Neuron (in vitro differentiated cells): ENCODE measurements around the gene CNIH4.
A peak's percentile ranks its signal among the peaks of the same experiment; 100 is the strongest.
"Not testable (repeated sequence)": the region's sequence is repeated elsewhere in the genome, so short reads cannot be mapped to it uniquely, and the experiment has no call there.

Experiments
- H2AFZ ChIP-seq: one replicate; pipeline ENCODE4 v1.6.1; 2013; ENCODE audit warnings: low read depth, mild to moderate bottlenecking, inconsistent platforms, low read length, moderate library complexity
- H3K27me3 ChIP-seq: one replicate; pipeline ENCODE4 v1.6.1; 2013; ENCODE audit warnings: low read length; ENCODE audit not compliant: insufficient read depth
- H3K36me3 ChIP-seq: one replicate; pipeline ENCODE4 v1.6.1; 2013; ENCODE audit warnings: low read length; ENCODE audit not compliant: insufficient read depth
- H3K4me1 ChIP-seq: one replicate; pipeline ENCODE4 v1.6.1; 2013; ENCODE audit warnings: low read length; ENCODE audit not compliant: insufficient read depth
- H3K4me3 ChIP-seq: 2 replicates; pipeline ENCODE4 v1.5.1; 2013; ENCODE audit warnings: mild to moderate bottlenecking, low read length, moderate library complexity
- H3K9me3 ChIP-seq: one replicate; pipeline ENCODE4 v1.6.1; 2013; ENCODE audit warnings: low read length

CNIH4 gene

GRCh38 chr1:224356685-224357625 lies at the start of gene CNIH4:
Gene CNIH4 (plus strand): TSS chr1:224356879. CDS start chr1:224356925, 46 bp downstream.
- Histone ChIP-seq H3K4me1 (peaks cover 13% of the 10 kb centered on the region), H3K9me3 (no peaks in the 10 kb centered on the region), H2AFZ (peak within 1 kb of the TSS; percentile 74), H3K36me3 (peaks cover 2% of the 10 kb centered on the region), H3K4me3 (peak within 1 kb of the TSS; percentile 73), H3K27me3 (no peaks in the 10 kb centered on the region)

- no peaks in the 10 kb centered on the region for H3K4me1 ChIP-seq
- H3K9me3 ChIP-seq, result no peaks in the 10 kb centered on the region
- no peaks in the 10 kb centered on the region for H3K27me3 ChIP-seq
- no peak overlapping the region for H2AFZ ChIP-seq
- peaks cover 68% of the 10 kb centered on the region for H3K36me3 ChIP-seq
- no peak overlapping the region for H3K4me3 ChIP-seq
These were observed 48.6 kb upstream of the CNIH4 start for GRCh38 chr1:224308064-224308463.

DNA sequence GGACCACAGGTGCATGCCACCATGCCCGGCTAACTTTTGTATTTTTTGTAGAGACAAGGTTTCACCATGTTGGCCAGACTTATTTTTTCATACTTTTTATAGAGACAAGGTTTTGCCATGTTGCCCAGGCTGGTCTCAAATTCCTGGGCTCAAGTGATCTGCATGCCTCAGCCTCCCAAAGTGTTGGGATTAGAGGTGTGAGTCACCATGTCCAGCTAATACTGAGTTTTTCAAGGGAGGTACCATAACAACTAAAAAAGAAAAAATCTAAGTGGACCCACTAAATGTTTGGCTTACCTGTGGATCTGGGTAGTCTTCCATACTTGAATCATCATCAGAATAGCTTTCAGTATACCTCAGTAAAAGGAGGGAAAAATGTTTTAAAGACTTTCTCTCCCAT lies 45.2 kb upstream of the CNIH4 start:
- H3K4me1 ChIP-seq, H3K9me3 ChIP-seq, H3K27me3 ChIP-seq, H2AFZ ChIP-seq, H3K4me3 ChIP-seq: not testable (repeated sequence)
- H3K36me3 ChIP-seq, result peaks cover 77% of the 10 kb centered on the region

GRCh38 chr1:224312025-224312424 lies 44.7 kb upstream of the CNIH4 start:
- no peak overlapping the region for H3K4me3 ChIP-seq
- H3K27me3 ChIP-seq, result no peaks in the 10 kb centered on the region
- peaks cover 75% of the 10 kb centered on the region for H3K36me3 ChIP-seq

DNA sequence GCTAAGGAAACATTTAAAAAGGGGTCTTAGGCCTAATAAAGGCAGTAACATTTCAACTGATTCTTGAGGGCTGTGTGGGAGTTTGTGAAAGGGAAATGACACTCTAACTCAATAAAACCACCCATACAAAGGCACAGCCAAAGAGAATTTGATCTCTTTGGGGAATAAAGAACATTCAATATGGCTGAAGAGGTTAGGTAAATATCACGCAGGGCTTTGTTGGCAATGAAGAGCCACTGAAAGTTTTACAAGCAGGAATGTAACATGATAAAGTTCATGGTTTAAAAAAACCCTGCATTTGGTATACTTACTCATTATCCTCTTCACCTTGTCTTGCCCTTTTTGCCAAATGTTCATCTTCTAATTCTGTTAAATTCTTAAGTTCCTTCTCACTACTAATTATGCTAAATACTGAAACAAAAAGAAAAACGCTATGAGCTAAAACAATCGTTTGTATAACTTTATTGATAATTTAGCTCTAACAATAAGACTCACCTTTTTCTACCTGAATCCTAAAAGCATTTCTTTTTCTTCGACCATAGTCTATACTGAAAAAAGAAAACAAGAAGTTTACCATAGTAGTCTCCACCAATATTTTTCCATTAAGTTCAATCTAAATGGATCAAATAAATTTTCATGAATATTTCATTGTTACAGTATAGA lies 39.2 kb upstream of the CNIH4 start:
- Histone ChIP-seq H2AFZ (no peak overlapping the region), H3K4me3 (no peak overlapping the region), H3K9me3 (no peaks in the 10 kb centered on the region), H3K27me3 (no peaks in the 10 kb centered on the region), H3K36me3 (peaks cover 44% of the 10 kb centered on the region), H3K4me1 (no peaks in the 10 kb centered on the region)

More at GRCh38 chr1:224312025-224312424, 44.7 kb upstream of the CNIH4 start:
- H2AFZ ChIP-seq, result no peak overlapping the region
- H3K9me3 ChIP-seq, result no peaks in the 10 kb centered on the region
- H3K4me1 ChIP-seq, result no peaks in the 10 kb centered on the region

DNA sequence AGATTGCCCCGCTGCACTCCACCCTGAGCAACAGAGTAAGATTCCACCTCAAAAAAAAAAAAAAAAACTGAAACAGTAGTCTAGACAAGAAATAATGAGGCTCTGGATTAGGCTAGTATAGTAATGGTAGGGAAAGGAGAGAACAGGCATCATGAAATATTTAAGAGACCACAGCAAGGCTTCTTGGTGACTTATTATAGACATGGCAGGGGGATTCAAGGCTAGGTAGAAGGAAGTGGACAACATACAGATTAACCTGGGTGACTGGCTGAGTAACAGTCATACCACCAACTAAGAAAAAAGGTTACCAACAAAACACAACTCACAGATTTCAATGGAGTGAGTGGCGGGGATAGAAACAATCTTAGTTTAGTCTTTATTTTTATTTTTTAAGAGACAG lies 35.0 kb upstream of the CNIH4 start:
- Histone ChIP-seq H3K9me3 (no peaks in the 10 kb centered on the region), H3K36me3 (peaks cover 18% of the 10 kb centered on the region), H3K4me1 (no peaks in the 10 kb centered on the region), H3K4me3 (no peak overlapping the region), H3K27me3 (no peaks in the 10 kb centered on the region), H2AFZ (no peak overlapping the region)

- peaks cover 14% of the 10 kb centered on the region for H3K36me3 ChIP-seq
- H3K9me3 ChIP-seq, result no peaks in the 10 kb centered on the region
- no peak overlapping the region for H2AFZ ChIP-seq
- no peak overlapping the region for H3K4me3 ChIP-seq
- H3K27me3 ChIP-seq, result no peaks in the 10 kb centered on the region
- peaks cover 11% of the 10 kb centered on the region for H3K4me1 ChIP-seq
These were observed 30.7 kb upstream of the CNIH4 start for GRCh38 chr1:224325959-224326358.

DNA sequence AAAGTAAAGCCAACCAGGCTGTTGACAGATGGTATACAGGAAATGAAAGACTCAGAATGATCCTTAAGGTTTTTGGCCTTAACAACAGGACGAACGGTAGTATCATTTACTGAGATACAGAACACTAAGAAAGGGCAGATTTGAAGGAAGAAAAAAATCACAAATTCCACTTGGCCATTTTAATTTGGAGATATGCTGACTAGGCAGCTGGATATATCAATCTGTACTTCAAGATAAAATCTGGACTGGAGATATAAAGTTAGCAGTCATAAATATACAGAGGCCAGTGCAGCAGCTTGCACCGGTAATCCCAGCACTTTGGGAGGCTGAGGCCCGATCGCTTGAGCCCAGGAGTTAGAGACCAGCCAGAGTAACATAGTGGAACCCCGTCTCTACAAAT lies 28.0 kb upstream of the CNIH4 start:
- H3K27me3 ChIP-seq, result no peaks in the 10 kb centered on the region
- H3K4me3 ChIP-seq, result peak overlapping the region; percentile 87
- H3K4me1 ChIP-seq, result peaks cover 14% of the 10 kb centered on the region
- peaks cover 14% of the 10 kb centered on the region for H3K36me3 ChIP-seq
- H3K9me3 ChIP-seq, result no peaks in the 10 kb centered on the region
- H2AFZ ChIP-seq, result no peak overlapping the region

DNA sequence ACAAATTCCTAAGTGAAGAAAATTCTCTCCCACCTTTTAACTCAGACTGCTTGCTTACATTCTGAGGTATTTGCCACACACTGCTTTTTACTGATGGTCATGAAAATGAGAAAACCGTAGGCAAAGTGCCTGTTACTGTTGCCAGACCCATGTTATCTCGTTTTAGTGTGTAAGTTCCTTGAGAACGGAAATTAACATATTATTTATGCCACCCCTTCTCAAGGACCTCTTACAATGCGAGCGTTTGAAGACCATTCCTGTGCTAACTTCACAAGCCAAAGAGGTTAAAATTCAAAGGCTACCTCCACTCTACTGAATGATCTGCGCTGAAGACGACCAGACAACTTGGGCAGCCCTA lies 27.2 kb upstream of the CNIH4 start:
- H2AFZ ChIP-seq, result peak overlapping the region; percentile 91
- H3K27me3 ChIP-seq, result no peaks in the 10 kb centered on the region
- H3K4me1 ChIP-seq, result peaks cover 14% of the 10 kb centered on the region
- peaks cover 12% of the 10 kb centered on the region for H3K36me3 ChIP-seq
- no peaks in the 10 kb centered on the region for H3K9me3 ChIP-seq
- peak overlapping the region; percentile 87 for H3K4me3 ChIP-seq

DNA sequence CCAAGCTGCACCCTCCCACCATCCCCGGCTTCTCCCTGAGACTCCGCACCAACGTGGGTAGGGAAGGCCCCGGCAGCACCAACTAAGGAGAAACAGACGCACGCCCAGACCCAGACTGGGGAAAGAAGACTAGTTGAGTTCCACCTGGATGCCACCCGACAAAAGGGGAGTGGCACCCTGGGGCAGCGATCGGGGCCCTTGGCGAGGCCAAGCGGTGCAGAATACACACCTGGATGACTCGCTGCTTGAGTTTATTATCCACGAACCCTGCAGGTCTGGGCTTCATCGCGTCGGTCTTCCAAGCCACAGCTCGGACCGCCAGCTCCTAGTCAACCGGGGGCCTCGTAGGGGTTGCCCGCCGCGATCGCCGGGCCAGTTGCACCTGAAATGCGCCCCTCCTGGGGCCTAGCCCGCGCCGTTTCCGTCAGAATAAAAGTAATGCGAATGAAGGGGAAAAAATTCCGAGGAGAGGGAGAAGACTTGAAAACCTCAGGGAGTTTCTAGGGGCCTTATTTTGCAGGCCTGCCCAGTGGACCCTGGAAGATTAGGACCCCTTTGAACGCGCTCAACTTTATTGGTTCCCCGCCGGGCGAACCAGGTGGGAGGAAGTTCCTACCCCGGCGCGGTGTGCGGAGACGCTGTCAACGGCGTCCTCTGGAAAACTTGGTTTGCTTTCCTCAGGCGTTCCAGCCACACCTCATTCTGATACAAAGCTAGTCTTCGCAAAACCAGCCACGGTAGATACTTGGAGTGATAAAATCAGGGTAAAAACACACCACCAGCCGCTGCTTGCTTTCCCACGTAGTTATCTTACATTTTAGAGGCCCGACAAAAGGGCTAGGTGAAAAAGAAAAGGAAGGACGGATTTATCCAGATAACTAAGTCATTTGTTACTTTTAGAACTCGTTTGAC lies 26.6 kb upstream of the CNIH4 start, which contains the start of gene NVL:
NVL (minus strand) TSS at position 331 of the 912 bp plus-strand sequence; CDS start at position 286, 45 bp downstream.
- Histone ChIP-seq H2AFZ (peak within 1 kb of the TSS; percentile 91), H3K9me3 (no peaks in the 10 kb centered on the region), H3K27me3 (no peaks in the 10 kb centered on the region), H3K36me3 (peaks cover 10% of the 10 kb centered on the region), H3K4me3 (peak within 1 kb of the TSS; percentile 87), H3K4me1 (peaks cover 14% of the 10 kb centered on the region)

DNA sequence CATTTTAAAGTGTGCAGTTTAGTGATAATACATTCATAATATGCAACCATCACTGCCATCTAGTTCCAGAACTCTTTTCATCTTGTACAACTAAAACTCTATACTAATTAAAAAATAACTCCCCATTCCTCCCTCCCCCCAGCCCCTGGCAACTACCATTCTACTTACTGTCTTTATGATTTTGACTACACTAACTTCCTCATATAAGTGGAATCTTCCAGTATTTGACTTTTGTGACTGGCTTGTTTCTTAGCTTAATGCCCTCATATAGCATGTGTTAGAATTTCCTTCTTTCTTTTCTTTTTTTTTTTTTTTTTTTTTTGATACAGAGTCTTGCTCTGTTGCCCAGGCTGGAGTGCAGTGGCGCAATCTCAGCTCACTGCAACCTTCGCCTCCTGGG lies 25.4 kb upstream of the CNIH4 start:
- H3K36me3 ChIP-seq, result peaks cover 4% of the 10 kb centered on the region
- no peaks in the 10 kb centered on the region for H3K9me3 ChIP-seq
- no peak overlapping the region for H3K4me3 ChIP-seq
- no peaks in the 10 kb centered on the region for H3K27me3 ChIP-seq
- H3K4me1 ChIP-seq, result peaks cover 14% of the 10 kb centered on the region
- no peak overlapping the region for H2AFZ ChIP-seq

DNA sequence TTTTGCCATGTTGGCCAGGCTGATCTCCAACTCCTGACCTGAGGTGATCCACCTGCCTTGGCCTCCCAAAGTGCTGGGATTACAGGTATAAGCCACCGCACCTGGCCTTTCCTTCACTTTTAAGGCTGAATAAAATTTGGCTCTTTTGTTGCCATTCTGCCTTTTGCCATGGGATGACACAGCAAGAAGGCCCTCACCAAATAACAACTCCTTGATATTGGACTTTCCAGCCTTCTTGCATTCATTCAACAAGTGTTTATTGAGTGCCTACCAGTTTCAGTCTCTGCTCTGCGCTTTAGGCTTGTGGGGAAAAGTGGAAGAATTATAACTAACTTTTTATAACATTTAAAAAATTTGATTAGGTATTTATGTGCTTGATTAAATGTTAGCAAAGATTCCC lies 24.9 kb upstream of the CNIH4 start:
- peaks cover 14% of the 10 kb centered on the region for H3K4me1 ChIP-seq
- no peaks in the 10 kb centered on the region for H3K27me3 ChIP-seq
- peaks cover 4% of the 10 kb centered on the region for H3K36me3 ChIP-seq
- H2AFZ ChIP-seq, result no peak overlapping the region
- no peak overlapping the region for H3K4me3 ChIP-seq
- H3K9me3 ChIP-seq, result no peaks in the 10 kb centered on the region
